ENCODE data around the gene LMOD1. TPM values are rescaled to one million over a fixed set of nuclear protein-coding genes. Genes with fewer than 3 reads are reported as not detected.
"Not testable (repeated sequence)": the region's sequence is repeated elsewhere in the genome, so short reads cannot be mapped to it uniquely, and the experiment has no call there.

The LMOD1 gene
- polyA plus RNA-seq (ENCODE audit: insufficient read length in 3 of 3) = 1 to 10 TPM; 3.4 to 4.2 (median 4.1) TPM
- long read RNA-seq, donor 1 = 0 reads
- long read RNA-seq, donor 2 = 0 reads
- long read RNA-seq, donor 3, partial matches to known transcripts = 6 of 6 reads
- long read RNA-seq, donor 3, other reads (novel, unspliced or antisense) = 0 of 6 reads
- long read RNA-seq, donor 4 = 0 reads
- long read RNA-seq, donor 5 = 0 reads
- long read RNA-seq, donor 6 = 0 reads
- long read RNA-seq, donor 7, partial matches to known transcripts = 5 of 5 reads
- long read RNA-seq, donor 7, other reads (novel, unspliced or antisense) = 0 of 5 reads
- long read RNA-seq, donor 8 = 0 reads
- long read RNA-seq, donor 9, partial matches to known transcripts = 39 of 39 reads
- long read RNA-seq, donor 9, other reads (novel, unspliced or antisense) = 0 of 39 reads
- long read RNA-seq, donor 10 = 0 reads
- long read RNA-seq, donor 11 = 0 reads
- long read RNA-seq, donor 12 = 0 reads
- long read RNA-seq, donor 13, partial matches to known transcripts = 6 of 12 reads
- long read RNA-seq, donor 13, other reads (novel, unspliced or antisense) = 6 of 12 reads
- long read RNA-seq, donor 14 = 0 reads
- long read RNA-seq, donor 15, partial matches to known transcripts = 134 of 198 reads
- long read RNA-seq, donor 15, other reads (novel, unspliced or antisense) = 64 of 198 reads
- long read RNA-seq, donor 16 = 0 reads

DNA sequence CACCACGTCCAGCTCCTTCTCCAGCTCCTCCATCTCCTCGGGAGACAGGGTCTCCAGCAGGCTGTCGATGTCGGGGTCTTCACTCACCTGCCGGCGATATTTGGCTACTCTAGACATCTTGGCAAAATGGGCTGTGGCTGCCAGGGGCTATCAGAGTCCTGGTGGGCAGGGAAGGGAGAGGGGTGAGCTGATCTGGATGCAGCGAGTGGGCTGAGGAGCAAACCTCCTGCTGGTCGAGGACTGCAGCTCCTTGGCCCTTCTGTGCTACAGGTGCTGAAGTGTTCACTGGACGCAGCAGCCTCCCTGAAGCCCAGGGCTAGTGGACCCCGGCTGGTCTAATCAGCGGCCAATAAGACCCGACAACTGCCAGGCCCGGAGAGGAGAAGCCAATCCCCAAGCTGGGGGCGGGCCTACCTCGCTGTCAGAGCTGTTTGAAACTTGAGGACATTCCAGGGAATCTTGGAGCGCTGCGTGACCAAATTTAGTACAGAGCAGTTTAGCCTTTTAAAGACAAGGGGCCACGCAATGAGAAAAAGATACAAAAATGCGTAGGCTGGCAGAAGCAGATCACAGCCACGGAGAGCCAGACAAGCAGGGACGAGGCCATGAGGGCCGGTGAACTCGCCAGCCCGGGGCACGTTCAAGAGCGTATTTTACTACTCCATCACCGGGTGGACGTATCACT, at the start of gene LMOD1:
Gene LMOD1, minus strand, starts transcription at position 325 of the 685 bp plus-strand sequence. Its CDS starts 208 bp downstream, at position 117.
- DNase-seq = peak; percentile 95

GRCh38 chr1:201990427-201990826, 44.1 kb upstream of the LMOD1 start:
- no peak for DNase-seq

DNA sequence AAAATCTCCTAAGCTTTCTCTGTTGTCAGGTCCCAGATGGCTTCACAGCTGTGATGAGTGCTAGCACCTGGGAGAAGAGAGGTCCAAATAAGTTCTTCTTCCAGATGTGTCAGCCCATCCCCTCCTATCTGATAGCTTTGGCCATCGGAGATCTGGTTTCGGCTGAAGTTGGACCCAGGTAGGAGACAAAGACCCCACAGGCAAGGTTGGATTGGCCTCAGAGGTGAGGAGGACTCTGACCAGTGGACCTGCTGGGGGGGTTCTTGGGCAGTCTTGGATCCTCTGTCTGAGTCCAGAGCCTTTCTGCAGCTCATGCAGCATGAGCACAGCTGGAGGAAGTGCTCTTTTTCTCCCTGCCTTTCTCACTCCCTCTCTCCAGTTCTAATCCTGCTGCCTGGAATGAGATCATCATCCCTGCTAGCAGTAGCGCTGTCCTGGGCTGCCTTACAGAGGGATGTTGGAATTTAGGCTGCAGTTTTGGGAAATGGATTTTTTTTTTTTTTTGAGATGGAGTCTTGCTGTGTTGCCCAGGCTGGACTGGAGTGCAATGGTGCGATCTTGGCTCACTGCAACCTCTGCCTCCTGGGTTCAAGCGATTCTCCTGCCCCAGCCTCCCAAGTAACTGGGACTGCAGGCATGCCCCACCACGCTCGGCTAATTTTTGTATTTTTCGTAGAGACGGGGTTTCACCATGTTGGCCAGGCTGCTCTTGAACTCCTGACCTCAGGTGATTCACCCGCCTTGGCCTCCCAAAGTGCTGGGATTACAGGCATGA, 43.2 kb upstream of the LMOD1 start:
- DNase-seq = no peak

GRCh38 chr1:201988601-201989000, 42.3 kb upstream of the LMOD1 start:
- DNase-seq = no peak

DNA sequence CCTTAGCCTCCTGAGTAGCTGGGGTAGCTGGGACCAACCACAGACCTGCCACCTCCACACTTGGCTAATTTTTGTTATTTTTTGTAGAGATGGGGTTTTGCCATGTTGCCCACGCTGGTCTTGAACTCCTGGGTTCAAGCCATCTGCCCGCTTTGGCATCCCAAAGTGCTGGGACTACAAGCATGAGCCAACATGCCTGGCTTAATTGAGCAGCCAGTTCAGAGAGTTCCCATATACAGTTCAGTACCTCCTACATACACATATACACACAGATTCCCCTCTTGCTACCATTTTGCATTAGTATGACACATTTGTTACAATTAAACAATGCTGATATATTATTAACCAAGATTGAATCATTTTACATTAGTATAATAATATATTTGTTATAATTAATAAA, 39.0 kb upstream of the LMOD1 start:
- no peak for DNase-seq

- DNase-seq = no peak
Measured at GRCh38 chr1:201984446-201984845, 38.1 kb upstream of the LMOD1 start.

DNA sequence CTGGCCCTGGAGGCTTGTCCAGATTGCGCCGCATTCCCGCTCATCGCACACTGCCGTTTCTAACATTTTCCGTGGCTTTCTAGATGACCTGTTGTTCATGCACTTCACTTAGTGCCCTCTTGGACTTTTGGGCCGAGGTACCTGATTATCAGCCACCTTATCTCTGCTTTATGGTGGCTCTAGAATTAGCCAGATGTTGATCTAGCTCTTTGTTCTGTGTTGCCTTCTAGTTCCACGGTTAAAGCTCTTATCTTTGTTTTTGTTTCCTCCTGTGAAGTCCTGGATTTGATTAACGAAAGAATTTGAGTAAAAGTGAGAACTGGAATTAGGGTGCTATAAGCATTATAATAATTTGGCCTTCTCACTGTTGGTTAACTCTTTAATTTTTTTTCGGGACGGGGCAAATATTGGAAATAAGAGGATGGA, 37.0 kb upstream of the LMOD1 start:
- DNase-seq = no peak

- peak; percentile 76 for DNase-seq
Measured at GRCh38 chr1:201982623-201983379, 36.5 kb upstream of the LMOD1 start, which contains the start of gene RNPEP. RNPEP (plus strand) TSS chr1:201982648; CDS start chr1:201982667, 19 bp downstream.

DNA sequence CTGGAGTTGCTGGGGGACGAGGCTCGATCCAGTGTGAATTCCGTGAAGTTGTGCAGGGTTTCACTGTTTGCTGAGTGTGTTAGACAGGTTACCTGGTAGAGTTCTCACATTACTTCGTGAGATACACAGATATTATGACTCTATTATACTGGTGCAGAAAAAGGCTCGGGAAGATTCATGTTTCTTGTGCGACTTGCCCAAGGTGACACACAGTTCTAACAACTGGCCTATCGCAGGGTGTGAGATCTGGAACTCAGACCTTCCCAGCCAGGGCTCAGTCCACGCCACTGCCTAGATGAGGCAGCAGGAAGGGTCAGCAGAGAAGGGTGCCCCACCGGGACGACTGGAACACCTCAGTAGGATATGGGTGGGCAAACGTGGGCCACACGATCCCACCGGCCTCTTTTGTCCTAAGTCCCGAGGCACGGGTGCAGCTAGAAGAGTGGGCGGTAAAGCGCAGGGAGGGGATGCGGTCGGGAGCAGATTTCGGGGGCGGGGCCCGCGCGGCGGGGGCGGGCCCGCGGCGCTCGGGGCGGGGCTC, 35.8 kb upstream of the LMOD1 start:
- peak; percentile 67 for DNase-seq

- no peak for DNase-seq
Measured at GRCh38 chr1:201970334-201971159, 24.2 kb upstream of the LMOD1 start.

- DNase-seq = no peak
Measured at GRCh38 chr1:201968202-201968925, 22.0 kb upstream of the LMOD1 start.

GRCh38 chr1:201966171-201966570, 19.8 kb upstream of the LMOD1 start:
- DNase-seq = no peak

DNA sequence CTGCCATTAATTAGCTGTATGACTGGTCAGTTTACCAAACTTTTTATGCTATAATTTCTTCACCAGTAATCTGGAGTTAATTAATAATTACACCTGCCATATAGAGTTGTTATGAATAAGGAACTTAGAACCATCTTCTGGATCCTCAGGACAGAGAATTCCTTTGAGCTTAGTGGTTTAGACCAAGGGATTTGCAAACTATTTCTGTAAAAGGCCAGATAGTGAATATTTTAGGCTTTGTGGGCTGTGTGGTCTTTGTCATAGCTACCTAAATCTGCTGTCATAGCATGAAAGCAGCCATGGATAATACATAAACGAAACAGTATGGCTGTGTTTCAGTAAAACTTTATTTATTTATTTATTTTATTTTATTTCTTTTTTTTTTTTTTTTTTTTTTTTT, 17.9 kb upstream of the LMOD1 start:
- DNase-seq = no peak

GRCh38 chr1:201962382-201962781, 16.0 kb upstream of the LMOD1 start:
- DNase-seq = not testable (repeated sequence)

- no peak for DNase-seq
Measured at GRCh38 chr1:201958348-201958747, 12.0 kb upstream of the LMOD1 start.

GRCh38 chr1:201955729-201956143, 9.4 kb upstream of the LMOD1 start:
- DNase-seq = no peak

- peak; percentile 98 for DNase-seq
Measured at GRCh38 chr1:201955009-201955728, 8.8 kb upstream of the LMOD1 start, which contains the start of gene TIMM17A. TIMM17A (plus strand) TSS chr1:201955503; CDS start chr1:201955527, 24 bp downstream.
